Activated T-cell treated with anti-CD3 and anti-CD28 coated beads, Interleukin-2, amount 50 U/mL, for 72 hours (primary cell): ENCODE measurements around the gene DNAJC4. TPM values are rescaled to one million over a fixed set of nuclear protein-coding genes. Genes with fewer than 3 reads are reported as not detected.

ENCODE experiments used
- ATAC-seq, 2 donors: fragments of 150-1000 bp; cut with Tn5 transposase; replicated peaks in 1 of 2; 2 replicates each; pipeline ENCODE4 v1.10.0; 2021; ENCODE audit warnings: moderate library complexity in 2 of 2, mild to moderate bottlenecking in 1 of 2
- DNase-seq, 2 donors: peaks; one replicate each; pipeline ENCODE4 v3.0.0; 2021 to 2022; ENCODE audit warnings: mixed read lengths in 1 of 2
- H3K27ac Mint-ChIP-seq: one replicate; pipeline ENCODE4 v1.8.0; 2022; ENCODE audit warnings: mild to moderate bottlenecking, moderate library complexity, mixed read lengths
- H3K27me3 Mint-ChIP-seq: one replicate; pipeline ENCODE4 v1.8.0; 2022; ENCODE audit warnings: low read depth, mixed read lengths
- H3K36me3 Mint-ChIP-seq, 2 donors: one replicate each; pipeline ENCODE4 v1.8.0; 2022; ENCODE audit warnings: mixed read lengths in 2 of 2, mild to moderate bottlenecking in 1 of 2; ENCODE audit not compliant: insufficient read depth in 2 of 2
- H3K4me1 Mint-ChIP-seq: one replicate; pipeline ENCODE4 v1.8.0; 2022; ENCODE audit warnings: low read depth, mixed read lengths
- H3K4me3 Mint-ChIP-seq, 2 donors: one replicate each; pipeline ENCODE4 v1.8.0; 2022; ENCODE audit warnings: mild to moderate bottlenecking in 2 of 2, mixed read lengths in 2 of 2, moderate library complexity in 2 of 2
- H3K9me3 Mint-ChIP-seq, 2 donors: one replicate each; pipeline ENCODE4 v1.8.0; 2022; ENCODE audit warnings: mixed read lengths in 2 of 2
- total RNA-seq, 2 donors: library from RNA; stranded (reverse); gene quantifications; one replicate each; pipeline ENCODE4 v1.2.3, GENCODE V29; 2022

DNAJC4 gene
- total RNA-seq, 2 donors from 2014 or later = 42.2 to 54.1 TPM

DNA sequence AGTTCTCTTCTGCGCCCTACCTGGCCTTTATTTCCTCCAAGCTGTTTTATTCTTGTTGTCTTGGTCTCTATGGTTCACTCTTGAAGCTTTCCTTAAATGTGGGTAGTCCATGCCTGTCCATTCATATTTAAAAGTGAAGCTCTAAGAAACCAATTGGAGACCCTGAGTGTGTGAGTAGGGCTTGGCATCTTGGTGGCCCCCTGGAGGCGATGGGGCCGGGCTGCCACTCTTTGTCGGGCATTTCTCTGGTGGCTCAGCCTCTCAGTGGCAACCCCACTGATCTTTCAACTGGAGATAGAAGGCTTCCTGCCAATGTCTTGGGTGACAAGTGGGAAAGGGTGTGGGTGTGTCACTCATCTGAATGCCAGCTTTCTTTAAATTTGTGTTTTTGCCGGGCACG is 13.5 kb upstream of the DNAJC4 start:
- Mint-ChIP-seq H3K36me3 (peaks cover 8 to 31% of the 10 kb centered on the region in 2 donors), H3K4me3 (no peak overlapping the region), H3K4me1 (peaks cover 29% of the 10 kb centered on the region), H3K27me3 (no peaks in the 10 kb centered on the region), H3K9me3 (no peaks in the 10 kb centered on the region), H3K27ac (peak overlapping the region; percentile 28)
- DNase-seq (no peak), ATAC-seq (no peak)

DNA sequence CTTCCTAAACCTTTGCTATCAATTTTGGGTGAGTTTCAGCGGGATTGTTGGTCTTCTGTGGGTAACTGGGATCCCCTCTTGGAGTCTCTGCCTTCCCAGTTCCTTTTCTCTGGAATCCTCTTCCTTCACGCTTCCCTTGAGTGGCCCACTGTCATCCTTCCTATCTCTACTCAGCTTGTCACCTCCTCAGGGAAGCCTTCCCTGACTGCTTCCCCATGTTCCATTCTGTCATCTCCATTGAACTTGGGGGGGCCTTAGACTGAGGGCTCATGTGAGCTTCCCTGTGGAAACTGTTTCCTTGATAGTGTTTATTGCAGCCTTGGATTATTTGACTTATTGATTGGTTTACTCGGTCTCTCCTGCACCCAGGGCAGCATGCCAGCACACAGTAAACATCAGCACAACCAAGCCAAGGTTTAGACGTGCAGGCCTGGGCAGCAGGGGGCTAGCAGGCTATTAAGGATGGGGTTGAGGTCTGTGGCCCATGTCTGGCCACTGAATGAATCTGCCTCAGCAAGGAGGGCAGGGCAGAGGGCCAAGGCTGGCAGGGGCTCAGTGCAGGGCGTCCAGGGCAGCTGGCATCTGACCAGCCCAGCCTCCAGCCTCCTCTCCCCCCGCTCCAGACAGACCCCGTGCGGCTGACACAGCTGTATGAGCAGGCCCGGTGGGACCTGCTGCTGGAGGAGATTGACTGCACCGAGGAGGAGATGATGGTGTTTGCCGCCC is 11.6 kb upstream of the DNAJC4 start:
- Mint-ChIP-seq H3K27ac (peak overlapping the region; percentile 7), H3K4me1 (peaks cover 15% of the 10 kb centered on the region), H3K9me3 (no peaks in the 10 kb centered on the region), H3K27me3 (no peaks in the 10 kb centered on the region), H3K4me3 (no peak overlapping the region), H3K36me3 (peaks cover 6 to 24% of the 10 kb centered on the region in 2 donors)
- ATAC-seq (no peak), DNase-seq (no peak)

DNA sequence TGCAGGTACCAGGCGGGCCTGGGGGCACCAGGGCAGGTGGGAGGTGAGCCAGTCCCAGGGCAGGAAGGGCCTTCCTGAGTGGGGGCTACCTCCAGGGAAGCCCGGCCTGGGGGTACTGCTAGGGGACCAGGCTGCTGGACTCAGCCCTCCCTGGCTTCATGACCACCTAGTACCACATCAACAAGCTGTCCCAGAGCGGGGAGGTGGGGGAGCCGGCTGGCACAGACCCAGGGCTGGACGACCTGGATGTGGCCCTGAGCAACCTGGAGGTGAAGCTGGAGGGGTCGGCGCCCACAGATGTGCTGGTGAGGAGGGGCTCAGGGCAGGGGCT is 11.0 kb upstream of the DNAJC4 start:
- no peak overlapping the region for H3K27ac Mint-ChIP-seq
- ATAC-seq (no peak), DNase-seq (no peak)
- no peaks in the 10 kb centered on the region for H3K27me3 Mint-ChIP-seq
- peaks cover 10% of the 10 kb centered on the region for H3K4me1 Mint-ChIP-seq
- H3K9me3 Mint-ChIP-seq = no peaks in the 10 kb centered on the region
- peaks cover 5 to 22% of the 10 kb centered on the region in 2 donors for H3K36me3 Mint-ChIP-seq
- no peak overlapping the region for H3K4me3 Mint-ChIP-seq

DNA sequence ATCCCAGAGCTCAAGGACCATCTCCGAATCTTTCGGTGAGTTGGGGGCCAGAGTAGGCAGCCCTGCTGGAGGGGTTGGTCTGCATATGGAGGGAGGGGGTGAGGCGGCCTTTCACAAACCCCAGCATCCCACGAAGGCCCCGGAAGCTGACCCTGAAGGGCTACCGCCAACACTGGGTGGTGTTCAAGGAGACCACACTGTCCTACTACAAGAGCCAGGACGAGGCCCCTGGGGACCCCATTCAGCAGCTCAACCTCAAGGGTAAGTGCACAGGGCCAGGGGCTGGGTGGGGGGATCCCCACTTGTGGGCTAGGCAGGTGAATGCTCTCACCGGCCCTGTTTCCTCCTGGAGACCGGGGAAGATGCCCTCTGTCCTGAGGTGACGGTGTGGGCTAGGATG is 10.6 kb upstream of the DNAJC4 start:
- peak in 1 of 2 donors; percentile 9 for ATAC-seq
- H3K4me3 Mint-ChIP-seq = no peak overlapping the region
- H3K27me3 Mint-ChIP-seq = no peaks in the 10 kb centered on the region
- H3K36me3 Mint-ChIP-seq = peaks cover 5 to 18% of the 10 kb centered on the region in 2 donors
- no peak overlapping the region for H3K27ac Mint-ChIP-seq
- no peak for DNase-seq
- no peaks in the 10 kb centered on the region for H3K9me3 Mint-ChIP-seq
- peaks cover 7% of the 10 kb centered on the region for H3K4me1 Mint-ChIP-seq

DNA sequence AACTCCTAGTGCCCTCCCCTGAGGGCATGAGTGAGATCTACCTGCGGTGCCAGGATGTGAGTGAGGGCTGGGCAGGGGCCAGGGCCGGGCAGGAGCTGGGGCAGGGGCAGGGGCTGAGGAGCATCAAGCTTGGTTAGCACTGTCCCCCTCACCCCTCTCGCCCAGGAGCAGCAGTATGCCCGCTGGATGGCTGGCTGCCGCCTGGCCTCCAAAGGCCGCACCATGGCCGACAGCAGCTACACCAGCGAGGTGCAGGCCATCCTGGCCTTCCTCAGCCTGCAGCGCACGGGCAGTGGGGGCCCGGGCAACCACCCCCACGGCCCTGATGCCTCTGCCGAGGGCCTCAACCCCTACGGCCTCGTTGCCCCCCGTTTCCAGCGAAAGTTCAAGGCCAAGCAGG is 10.1 kb upstream of the DNAJC4 start:
- DNase-seq (no peak), ATAC-seq (no peak)
- no peak overlapping the region for H3K4me3 Mint-ChIP-seq
- H3K4me1 Mint-ChIP-seq = peaks cover 7% of the 10 kb centered on the region
- H3K27ac Mint-ChIP-seq = no peak overlapping the region
- no peaks in the 10 kb centered on the region for H3K9me3 Mint-ChIP-seq
- H3K36me3 Mint-ChIP-seq = peaks cover 5 to 14% of the 10 kb centered on the region in 2 donors
- H3K27me3 Mint-ChIP-seq = no peaks in the 10 kb centered on the region

GRCh38 chr11:64220798-64221197 is 9.6 kb upstream of the DNAJC4 start:
- H3K4me1 Mint-ChIP-seq = peaks cover 7% of the 10 kb centered on the region
- no peaks in the 10 kb centered on the region for H3K9me3 Mint-ChIP-seq
- DNase-seq = no peak
- no peak overlapping the region for H3K27ac Mint-ChIP-seq
- no peaks in the 10 kb centered on the region for H3K27me3 Mint-ChIP-seq
- ATAC-seq = no peak
- H3K36me3 Mint-ChIP-seq = peaks cover 5 to 14% of the 10 kb centered on the region in 2 donors
- no peak overlapping the region for H3K4me3 Mint-ChIP-seq

DNA sequence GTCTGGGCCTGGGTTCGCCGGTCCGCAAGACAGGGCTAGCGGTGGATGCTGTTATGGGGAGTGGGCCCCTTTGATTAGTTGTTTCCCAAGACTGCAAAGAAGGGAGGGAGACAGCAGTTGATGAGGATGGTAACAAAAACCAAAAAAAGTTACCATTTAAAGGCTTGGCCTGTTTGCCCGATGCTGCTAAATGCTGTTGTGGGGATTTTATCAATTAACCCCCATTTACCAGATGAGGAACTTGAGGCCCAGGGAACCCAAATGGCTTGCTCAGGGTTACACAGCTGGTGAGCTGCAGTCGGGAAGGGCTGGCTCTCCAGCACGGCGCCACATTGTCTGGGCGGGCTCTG is 7.7 kb upstream of the DNAJC4 start:
- H3K4me3 Mint-ChIP-seq = no peak overlapping the region
- H3K27ac Mint-ChIP-seq = no peak overlapping the region
- peaks cover 16% of the 10 kb centered on the region for H3K4me1 Mint-ChIP-seq
- no peak for ATAC-seq
- peaks cover 3 to 10% of the 10 kb centered on the region in 2 donors for H3K36me3 Mint-ChIP-seq
- H3K9me3 Mint-ChIP-seq = no peaks in the 10 kb centered on the region
- no peaks in the 10 kb centered on the region for H3K27me3 Mint-ChIP-seq
- no peak for DNase-seq

- Mint-ChIP-seq H3K36me3 (peaks cover 3 to 10% of the 10 kb centered on the region in 2 donors), H3K4me3 (no peak overlapping the region), H3K27me3 (no peaks in the 10 kb centered on the region), H3K27ac (no peak overlapping the region), H3K9me3 (no peaks in the 10 kb centered on the region), H3K4me1 (peaks cover 21% of the 10 kb centered on the region)
- DNase-seq = no peak
- no peak for ATAC-seq
Observed at GRCh38 chr11:64223001-64223651, 7.2 kb upstream of the DNAJC4 start.

- Mint-ChIP-seq H3K27me3 (no peaks in the 10 kb centered on the region), H3K36me3 (peaks cover 0 to 1% of the 10 kb centered on the region in 2 donors), H3K9me3 (no peaks in the 10 kb centered on the region), H3K4me3 (peak overlapping the region; percentile 89 to 92), H3K27ac (no peak overlapping the region), H3K4me1 (peaks cover 32% of the 10 kb centered on the region)
- DNase-seq = no peak
- ATAC-seq = no peak
Observed at GRCh38 chr11:64224151-64224890, 6.0 kb upstream of the DNAJC4 start.

- no peak for ATAC-seq
- Mint-ChIP-seq H3K36me3 (peaks cover 0 to 1% of the 10 kb centered on the region in 2 donors), H3K27ac (peak overlapping the region; percentile 34), H3K4me3 (peak overlapping the region; percentile 89 to 92), H3K9me3 (no peaks in the 10 kb centered on the region), H3K27me3 (no peaks in the 10 kb centered on the region), H3K4me1 (peaks cover 39% of the 10 kb centered on the region)
- DNase-seq = no peak
Observed at GRCh38 chr11:64224891-64225607, 5.3 kb upstream of the DNAJC4 start.

GRCh38 chr11:64225608-64226506 is 4.5 kb upstream of the DNAJC4 start, which contains the start of the genes NUDT22 and TRPT1:
NUDT22 (plus strand) TSS chr11:64226274; CDS start chr11:64226653, 379 bp downstream.
TRPT1 (minus strand) TSS chr11:64226186; CDS start chr11:64225860, 326 bp downstream.
- peak within 1 kb of the TSS; percentile 89 to 92 for H3K4me3 Mint-ChIP-seq
- peak; percentile 94 to 98 for DNase-seq
- peaks cover 0 to 1% of the 10 kb centered on the region in 2 donors for H3K36me3 Mint-ChIP-seq
- H3K4me1 Mint-ChIP-seq = peaks cover 40% of the 10 kb centered on the region
- ATAC-seq = peak; percentile 69 to 76
- H3K27me3 Mint-ChIP-seq = no peaks in the 10 kb centered on the region
- peak within 1 kb of the TSS; percentile 84 for H3K27ac Mint-ChIP-seq
- no peaks in the 10 kb centered on the region for H3K9me3 Mint-ChIP-seq

GRCh38 chr11:64226507-64227051 is 3.8 kb upstream of the DNAJC4 start:
- DNase-seq = peak; percentile 73 to 74
- Mint-ChIP-seq H3K27me3 (no peaks in the 10 kb centered on the region), H3K9me3 (no peaks in the 10 kb centered on the region), H3K4me1 (peaks cover 40% of the 10 kb centered on the region), H3K36me3 (no peaks in the 10 kb centered on the region), H3K27ac (peak overlapping the region; percentile 84), H3K4me3 (peak overlapping the region; percentile 89 to 92)
- peak; percentile 49 to 55 for ATAC-seq
